HCT116 (cell line): Measurements from ENCODE around the gene RPS27. TPM values are rescaled to one million over a fixed set of nuclear protein-coding genes. Genes with fewer than 3 reads are reported as not detected.

ENCODE experiments used
- ATAC-seq: fragments of 200-7000 bp; cut with Tn5 transposase; 2 replicates; pipeline ENCODE4 v1.9.1; 2020; ENCODE audit warnings: mild to moderate bottlenecking, moderate library complexity
- BruUV-seq: library from RNA; stranded (reverse); fragments of 400-500 nt; replicated peaks from 2 replicates; lab custom pipeline; 2021; lab: Mats Ljungman, UMichigan
- CTCF ChIA-PET: fragments of 300-600 bp; sonication (Branson Sonifier 250); formaldehyde crosslinking; loops from one replicate; lab custom pipeline; 2021; ENCODE audit warnings: antibody characterized with exemption; lab: Charles Lee
- POLR2A ChIA-PET: fragments of 300-600, 350-600 bp; sonication (Branson Sonifier 250); formaldehyde crosslinking; loops from one replicate; lab custom pipeline; 2021; ENCODE audit warnings: antibody characterized with exemption; lab: Charles Lee
- RAD21 ChIA-PET, 2 experiments: fragments of 300-600 bp; sonication (Branson Sonifier 250); formaldehyde crosslinking; loops; one replicate each; lab custom pipeline; 2023; ENCODE audit warnings: low total read pairs in 2 of 2; ENCODE audit not compliant: uncharacterized antibody in 2 of 2, unreplicated experiment in 2 of 2, low non-redundant PET in 1 of 2; lab: Charles Lee
- DNase-seq: peaks from one replicate; pipeline ENCODE4 v3.0.0-alpha.2; 2010; ENCODE audit warnings: low read depth, low spot score
- H2AFZ ChIP-seq: fragments of 200-600 bp; shearing (Covaris generic), sonication (generic); 2 replicates; pipeline ENCODE4 v1.6.1; 2017; ENCODE audit warnings: low read depth, mixed run types, mixed read lengths, antibody characterized with exemption, low read length; ENCODE audit not compliant: poor library complexity, severe bottlenecking
- H3K27ac ChIP-seq: 2 replicates; pipeline ENCODE4 v1.5.1; 2012; ENCODE audit warnings: low read depth, low read length
- H3K27me3 ChIP-seq: fragments of 200-600 bp; sonication (generic); 2 replicates; pipeline ENCODE4 v1.6.1; 2016; ENCODE audit warnings: mixed run types, low read length, mixed read lengths; ENCODE audit not compliant: insufficient read depth
- H3K36me3 ChIP-seq, 2 experiments: fragments of 200-500 bp in 1 of 2; fragments of 200-600 bp in 1 of 2; sonication (Bioruptor generic) in 1 of 2; sonication (generic) in 1 of 2; 2 replicates each; pipeline versions ENCODE4 v1.5.1 to v1.6.1; 2014 to 2016; ENCODE audit warnings: low read length in 2 of 2, inconsistent platforms in 1 of 2, mixed read lengths in 1 of 2, mixed run types in 1 of 2; ENCODE audit not compliant: insufficient read depth in 2 of 2, control insufficient read depth in 1 of 2
- H3K4me1 ChIP-seq, 2 experiments: fragments of 200-600 bp in 1 of 2; sonication (generic) in 1 of 2; 2 replicates each; pipeline versions ENCODE4 v1.5.1 to v1.6.1; 2012 to 2017; ENCODE audit warnings: low read length in 2 of 2, inconsistent platforms in 1 of 2, mild to moderate bottlenecking in 1 of 2, mixed read lengths in 1 of 2, mixed run types in 1 of 2, moderate library complexity in 1 of 2; ENCODE audit not compliant: insufficient read depth in 2 of 2, control insufficient read depth in 1 of 2
- H3K4me2 ChIP-seq: fragments of 200-600 bp; sonication (generic); 2 replicates; pipeline ENCODE4 v1.6.1; 2017; ENCODE audit warnings: mixed run types, low read length, mixed read lengths
- H3K4me3 ChIP-seq, 2 experiments: fragments of 200-600 bp in 1 of 2; sonication (generic) in 1 of 2; replicated peaks in 1 of 2; 2 replicates each; pipeline ENCODE4 v1.5.1; 2011 to 2016; ENCODE audit warnings: low read length in 2 of 2, control low read depth in 1 of 2, low read depth in 1 of 2, mild to moderate bottlenecking in 1 of 2, mixed read lengths in 1 of 2, mixed run types in 1 of 2
- H3K79me2 ChIP-seq: fragments of 200-600 bp; sonication (generic); 2 replicates; pipeline ENCODE4 v1.6.1; 2017; ENCODE audit warnings: mild to moderate bottlenecking, mixed run types, low read length, moderate library complexity, mixed read lengths; ENCODE audit not compliant: insufficient read depth
- H3K9ac ChIP-seq: fragments of 200-600 bp; sonication (generic); 2 replicates; pipeline ENCODE4 v1.6.1; 2016; ENCODE audit warnings: low read length, mixed read lengths
- H3K9me2 ChIP-seq: fragments of 200-600 bp; sonication (generic), shearing (Covaris generic); 2 replicates; pipeline ENCODE4 v1.6.1; 2017; ENCODE audit warnings: mixed run types, mild to moderate bottlenecking, moderate library complexity; ENCODE audit not compliant: insufficient read depth
- H3K9me3 ChIP-seq, 2 experiments: fragments of 200-500 bp in 1 of 2; fragments of 200-600 bp in 1 of 2; sonication (Bioruptor generic) in 1 of 2; sonication (generic) in 1 of 2; 2 replicates each; pipeline ENCODE4 v1.6.1; 2014 to 2017; ENCODE audit warnings: low read length in 2 of 2, mixed read lengths in 2 of 2, inconsistent platforms in 1 of 2, low read depth in 1 of 2, mild to moderate bottlenecking in 1 of 2, mixed run types in 1 of 2, moderate library complexity in 1 of 2; ENCODE audit not compliant: control insufficient read depth in 1 of 2, insufficient read depth in 1 of 2
- H4K20me1 ChIP-seq: fragments of 200-600 bp; sonication (generic), shearing (Covaris generic); 2 replicates; pipeline ENCODE4 v1.6.1; 2017; ENCODE audit warnings: mixed run types, mild to moderate bottlenecking, moderate library complexity; ENCODE audit not compliant: insufficient read depth
- CEBPB ChIP-seq: IDR thresholded peaks from 2 replicates; pipeline ENCODE4 v1.6.1; 2012; ENCODE audit warnings: low read depth
- ELF1 ChIP-seq: IDR thresholded peaks from 2 replicates; pipeline ENCODE4 v1.6.1; 2012; ENCODE audit warnings: low read depth, borderline replicate concordance
- EZH2 ChIP-seq: fragments of 200-600 bp; sonication (generic); IDR thresholded peaks from 2 replicates; pipeline ENCODE4 v1.6.1; 2017; ENCODE audit warnings: antibody characterized with exemption, mixed run types
- JUND ChIP-seq: IDR thresholded peaks from 2 replicates; pipeline ENCODE4 v1.6.1; 2012
- POLR2AphosphoS5 ChIP-seq: IDR thresholded peaks from 2 replicates; pipeline ENCODE4 v1.6.1; 2011; ENCODE audit warnings: mild to moderate bottlenecking, low read depth, low read length, moderate library complexity
- RAD21 ChIP-seq: IDR thresholded peaks from 2 replicates; pipeline ENCODE4 v1.6.1; 2012; ENCODE audit warnings: low read depth, mild to moderate bottlenecking
- SIN3A ChIP-seq: IDR thresholded peaks from 2 replicates; pipeline ENCODE4 v1.6.1; 2012; ENCODE audit warnings: low read depth
- SP1 ChIP-seq: IDR thresholded peaks from 2 replicates; pipeline ENCODE4 v1.6.1; 2012; ENCODE audit warnings: low read depth
- SRF ChIP-seq: IDR thresholded peaks from 2 replicates; pipeline ENCODE4 v1.6.1; 2012; ENCODE audit warnings: low read depth
- intact Hi-C: fragments of 100-400 bp; cut with micrococcal nuclease; formaldehyde crosslinking; loops from 2 replicates; pipeline ENCODE4 v1.10.0; 2022
- total RNA-seq: library from RNA; stranded (reverse); gene quantifications from one replicate; pipeline ENCODE4 v1.2.1, GENCODE V29; 2021; ENCODE audit not compliant: unreplicated experiment
- TF ChIP-seq, protein P1 (sequence below), 3 experiments: fragments of 200-600 bp in 1 of 3; sonication (generic) in 1 of 3; IDR thresholded peaks in 2 of 3; conservative IDR thresholded peaks in 1 of 3; 2 replicates each; pipeline ENCODE4 v1.5.1; 2012 to 2017; ENCODE audit warnings: low read depth in 2 of 3, low read length in 2 of 3, antibody characterized with exemption in 1 of 3, borderline replicate concordance in 1 of 3, control low read depth in 1 of 3, mild to moderate bottlenecking in 1 of 3, mixed read lengths in 1 of 3, mixed run types in 1 of 3, moderate library complexity in 1 of 3; ENCODE audit not compliant: insufficient read depth in 1 of 3
- TF ChIP-seq, protein P2 (sequence below): IDR thresholded peaks from 2 replicates; pipeline ENCODE4 v1.6.1; 2012
- TF ChIP-seq, protein P3 (sequence below): IDR thresholded peaks from 2 replicates; pipeline ENCODE4 v1.6.1; 2012
- TF ChIP-seq, protein P4 (sequence below): IDR thresholded peaks from 2 replicates; pipeline ENCODE4 v1.6.1; 2012; ENCODE audit warnings: low read depth

RPS27 gene
- total RNA-seq, 1 experiment from 2014 or later = 1,905 TPM

DNA sequence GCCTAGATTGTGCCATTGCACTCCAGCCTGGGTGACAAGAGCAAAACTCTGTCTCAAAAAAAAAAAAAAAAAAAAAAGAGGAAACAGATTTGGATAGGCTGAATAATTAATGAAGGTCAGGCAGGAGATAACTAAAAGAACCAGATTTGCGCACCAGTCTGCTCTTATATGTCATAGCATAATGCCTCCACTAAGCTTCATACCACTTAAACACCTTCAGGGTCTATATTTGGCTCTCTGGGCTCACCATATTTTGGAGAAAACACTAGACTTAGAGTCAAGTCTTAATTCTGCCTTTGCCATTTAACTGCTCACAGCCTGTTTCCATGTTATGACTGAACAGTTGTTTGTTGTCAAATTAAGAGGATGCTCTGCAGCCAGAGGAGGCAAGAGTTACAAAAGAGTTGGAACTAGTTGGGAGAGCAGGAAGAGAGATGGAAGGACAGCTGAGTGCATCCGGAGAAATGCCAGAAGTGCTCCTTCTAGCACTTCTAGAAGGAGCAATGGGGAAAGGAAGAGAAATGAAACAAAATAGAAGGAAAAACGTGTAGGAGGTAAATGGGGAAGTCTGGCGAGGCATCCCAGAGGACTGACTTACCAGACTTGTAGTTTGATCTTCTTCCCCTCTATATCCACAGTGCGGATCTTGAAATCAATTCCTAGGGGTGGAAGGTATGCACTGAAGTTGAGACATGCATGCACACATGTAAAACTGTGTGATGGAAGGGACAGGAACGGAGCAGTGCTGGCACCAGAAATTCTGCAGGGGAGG is 6.3 kb upstream of the RPS27 start:
- peak overlapping the region; percentile 80; the same call in 1 of the 2 replicates for H3K4me2 ChIP-seq
- H3K36me3 ChIP-seq = peaks cover 3 to 4% of the 10 kb centered on the region in 2 experiments; a peak in 1 of 4 replicates

DNA sequence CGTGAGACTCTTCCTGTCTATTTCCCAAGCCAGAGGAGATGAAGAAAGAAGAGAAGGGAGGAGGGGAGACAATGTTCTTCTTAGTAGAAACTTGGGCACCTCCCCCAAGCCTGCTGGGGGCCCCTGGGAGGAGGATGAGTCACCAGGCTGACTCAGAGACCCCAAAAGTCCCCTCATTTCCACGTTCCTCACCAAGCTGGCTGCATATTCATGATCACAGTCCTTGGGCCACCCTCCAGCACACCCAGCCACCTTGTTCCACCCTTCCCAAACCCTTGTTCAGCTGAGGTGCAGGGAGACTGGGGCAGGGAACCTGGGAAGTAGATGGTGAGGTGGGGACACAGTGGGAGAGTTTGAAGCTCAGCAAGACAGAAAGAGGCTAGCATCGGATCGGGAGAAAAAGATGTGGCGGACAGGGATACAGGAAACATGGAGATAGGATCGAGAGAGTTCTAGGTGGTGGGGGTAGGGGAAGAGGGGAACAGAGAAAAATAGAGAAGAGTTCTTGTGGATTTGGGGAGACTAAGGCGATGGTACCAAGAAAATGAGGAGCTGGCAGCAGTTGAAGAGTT is 5.1 kb upstream of the RPS27 start:
- Histone ChIP-seq H3K79me2 (peaks cover 4% of the 10 kb centered on the region; the same call in 1 of the 2 replicates), H3K4me1 (peaks cover 12 to 34% of the 10 kb centered on the region in 2 experiments), H3K27ac (peak overlapping the region; percentile 43), H3K9me3 (no peaks in the 10 kb centered on the region), H3K4me3 (peak overlapping the region; percentile 67 to 81), H3K4me2 (peak overlapping the region; percentile 80), H3K27me3 (no peaks in the 10 kb centered on the region), H2AFZ (no peak overlapping the region), H3K9ac (peak overlapping the region; percentile 79), H3K9me2 (no peaks in the 10 kb centered on the region), H3K36me3 (peaks cover 3 to 4% of the 10 kb centered on the region in 2 experiments; a peak in 1 of 4 replicates), H4K20me1 (no peaks in the 10 kb centered on the region)
- intact Hi-C loops = loop anchor here (5.0 kb wide), 3 partner anchors 203 to 478 kb away; no protein-coding TSS in a partner anchor
- DNase-seq (no peak), ATAC-seq (no peak)
- ChIA-PET CTCF (interaction anchor here (0.7 to 0.9 kb wide), 2 partner anchors 18 to 164 kb away, joined by 3 to 4 read pairs; partner anchors contain the start of gene CREB3L4), RAD21 (no interaction called here), POLR2A (no interaction called here)
- TSS peak; percentile 25 for BruUV-seq
- TF ChIP-seq SIN3A (no peak), EZH2 (no peak), SRF (no peak), RAD21 (no peak), SP1 (no peak), ELF1 (no peak), POLR2AphosphoS5 (no peak)
- TF ChIP-seq, protein P1, sequence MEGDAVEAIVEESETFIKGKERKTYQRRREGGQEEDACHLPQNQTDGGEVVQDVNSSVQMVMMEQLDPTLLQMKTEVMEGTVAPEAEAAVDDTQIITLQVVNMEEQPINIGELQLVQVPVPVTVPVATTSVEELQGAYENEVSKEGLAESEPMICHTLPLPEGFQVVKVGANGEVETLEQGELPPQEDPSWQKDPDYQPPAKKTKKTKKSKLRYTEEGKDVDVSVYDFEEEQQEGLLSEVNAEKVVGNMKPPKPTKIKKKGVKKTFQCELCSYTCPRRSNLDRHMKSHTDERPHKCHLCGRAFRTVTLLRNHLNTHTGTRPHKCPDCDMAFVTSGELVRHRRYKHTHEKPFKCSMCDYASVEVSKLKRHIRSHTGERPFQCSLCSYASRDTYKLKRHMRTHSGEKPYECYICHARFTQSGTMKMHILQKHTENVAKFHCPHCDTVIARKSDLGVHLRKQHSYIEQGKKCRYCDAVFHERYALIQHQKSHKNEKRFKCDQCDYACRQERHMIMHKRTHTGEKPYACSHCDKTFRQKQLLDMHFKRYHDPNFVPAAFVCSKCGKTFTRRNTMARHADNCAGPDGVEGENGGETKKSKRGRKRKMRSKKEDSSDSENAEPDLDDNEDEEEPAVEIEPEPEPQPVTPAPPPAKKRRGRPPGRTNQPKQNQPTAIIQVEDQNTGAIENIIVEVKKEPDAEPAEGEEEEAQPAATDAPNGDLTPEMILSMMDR (IDR thresholded peaks at IDR 0.05 in 2 of 3, conservative IDR thresholded peaks at IDR 0.05 in 1 of 3; ENCODE audit: borderline replicate concordance in 1 of 3, insufficient read depth in 1 of 3, low read depth in 2 of 3, low read length in 2 of 3) = no peak
- TF ChIP-seq, protein P2, sequence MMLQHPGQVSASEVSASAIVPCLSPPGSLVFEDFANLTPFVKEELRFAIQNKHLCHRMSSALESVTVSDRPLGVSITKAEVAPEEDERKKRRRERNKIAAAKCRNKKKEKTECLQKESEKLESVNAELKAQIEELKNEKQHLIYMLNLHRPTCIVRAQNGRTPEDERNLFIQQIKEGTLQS = no peak
- TF ChIP-seq, protein P3, sequence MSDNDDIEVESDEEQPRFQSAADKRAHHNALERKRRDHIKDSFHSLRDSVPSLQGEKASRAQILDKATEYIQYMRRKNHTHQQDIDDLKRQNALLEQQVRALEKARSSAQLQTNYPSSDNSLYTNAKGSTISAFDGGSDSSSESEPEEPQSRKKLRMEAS = no peak
- TF ChIP-seq, protein P4, sequence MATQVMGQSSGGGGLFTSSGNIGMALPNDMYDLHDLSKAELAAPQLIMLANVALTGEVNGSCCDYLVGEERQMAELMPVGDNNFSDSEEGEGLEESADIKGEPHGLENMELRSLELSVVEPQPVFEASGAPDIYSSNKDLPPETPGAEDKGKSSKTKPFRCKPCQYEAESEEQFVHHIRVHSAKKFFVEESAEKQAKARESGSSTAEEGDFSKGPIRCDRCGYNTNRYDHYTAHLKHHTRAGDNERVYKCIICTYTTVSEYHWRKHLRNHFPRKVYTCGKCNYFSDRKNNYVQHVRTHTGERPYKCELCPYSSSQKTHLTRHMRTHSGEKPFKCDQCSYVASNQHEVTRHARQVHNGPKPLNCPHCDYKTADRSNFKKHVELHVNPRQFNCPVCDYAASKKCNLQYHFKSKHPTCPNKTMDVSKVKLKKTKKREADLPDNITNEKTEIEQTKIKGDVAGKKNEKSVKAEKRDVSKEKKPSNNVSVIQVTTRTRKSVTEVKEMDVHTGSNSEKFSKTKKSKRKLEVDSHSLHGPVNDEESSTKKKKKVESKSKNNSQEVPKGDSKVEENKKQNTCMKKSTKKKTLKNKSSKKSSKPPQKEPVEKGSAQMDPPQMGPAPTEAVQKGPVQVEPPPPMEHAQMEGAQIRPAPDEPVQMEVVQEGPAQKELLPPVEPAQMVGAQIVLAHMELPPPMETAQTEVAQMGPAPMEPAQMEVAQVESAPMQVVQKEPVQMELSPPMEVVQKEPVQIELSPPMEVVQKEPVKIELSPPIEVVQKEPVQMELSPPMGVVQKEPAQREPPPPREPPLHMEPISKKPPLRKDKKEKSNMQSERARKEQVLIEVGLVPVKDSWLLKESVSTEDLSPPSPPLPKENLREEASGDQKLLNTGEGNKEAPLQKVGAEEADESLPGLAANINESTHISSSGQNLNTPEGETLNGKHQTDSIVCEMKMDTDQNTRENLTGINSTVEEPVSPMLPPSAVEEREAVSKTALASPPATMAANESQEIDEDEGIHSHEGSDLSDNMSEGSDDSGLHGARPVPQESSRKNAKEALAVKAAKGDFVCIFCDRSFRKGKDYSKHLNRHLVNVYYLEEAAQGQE = no peak

More for the DNA sequence above, 6.3 kb upstream of the RPS27 start:
- Histone ChIP-seq H3K9me3 (no peaks in the 10 kb centered on the region), H3K9me2 (no peaks in the 10 kb centered on the region), H3K4me1 (peaks cover 12 to 28% of the 10 kb centered on the region in 2 experiments), H2AFZ (no peak overlapping the region)
- intact Hi-C loops = no loop called here
- TF ChIP-seq CEBPB (no peak), JUND (no peak), EZH2 (no peak)
- TF ChIP-seq, all 23 proteins: peak for 0
- no peak for ATAC-seq
- no peak overlapping the region for H3K4me3 ChIP-seq
- CTCF ChIA-PET = interaction anchor here (0.7 kb wide), 1 partner anchor 95 kb away, joined by 3 read pairs; no protein-coding TSS in a partner anchor
- no TSS peak for BruUV-seq
- no peak overlapping the region for H3K27ac ChIP-seq
- RAD21 ChIA-PET = no interaction called here
- DNase-seq = no peak
- no peak overlapping the region for H3K9ac ChIP-seq
- peaks cover 4% of the 10 kb centered on the region; the same call in 1 of the 2 replicates for H3K79me2 ChIP-seq
- H4K20me1 ChIP-seq = no peaks in the 10 kb centered on the region
- H3K27me3 ChIP-seq = no peaks in the 10 kb centered on the region
- POLR2A ChIA-PET = no interaction called here
